SJCRH30 (cell line): ENCODE results near the gene PAGE2. TPM values are rescaled to one million over a fixed set of nuclear protein-coding genes. Genes with fewer than 3 reads are reported as not detected.

Source experiments
- total RNA-seq: library from RNA; depleted of rRNA; stranded (reverse); fragments of >200 nt; shearing (Covaris generic); gene quantifications from 2 replicates; pipeline ENCODE4 v1.2.3, GENCODE V29; 2014; rRNA removed

PAGE2 gene
- total RNA-seq, 1 experiment from 2014 or later, result not detected

Other genes starting within 250 kb of the PAGE2 start
- gene TRO, start 168.2 kb upstream of the PAGE2 start, total RNA-seq, result 27.0 and 29.2 TPM in 2 replicates
- gene PFKFB1, start 94.8 kb upstream of the PAGE2 start, total RNA-seq, result 0.14 TPM in 1 of 2 replicates, not detected in the other
- gene APEX2, start 88.7 kb upstream of the PAGE2 start, total RNA-seq, result 11.9 and 12.9 TPM in 2 replicates
- not detected in 2 replicates for gene ALAS2, start 58.0 kb upstream of the PAGE2 start, total RNA-seq
- not detected in 2 replicates for gene PAGE2B, start 14.0 kb upstream of the PAGE2 start, total RNA-seq
- gene PAGE5, start 131.3 kb downstream of the PAGE2 start, total RNA-seq, result not detected in 2 replicates
- gene PAGE3, start 175.9 kb downstream of the PAGE2 start, total RNA-seq, result not detected in 2 replicates